Smooth muscle cell (in vitro differentiated cells): ENCODE results near the gene HTD2. TPM values are rescaled to one million over a fixed set of nuclear protein-coding genes. Genes with fewer than 3 reads are reported as not detected.

Experiments
- DNase-seq: peaks from one replicate; lab custom pipeline; 2025; ENCODE audit not compliant: unreplicated experiment; lab: John Stamatoyannopoulos, UW
- H2AFZ ChIP-seq: fragments of 200-600 bp; sonication (generic); 2 replicates; pipeline ENCODE4 v1.6.0; 2016; ENCODE audit warnings: antibody characterized with exemption, low read depth, mild to moderate bottlenecking
- H3F3A ChIP-seq: fragments of 200-600 bp; sonication (generic); 2 replicates; pipeline ENCODE4 v1.6.0; 2017; ENCODE audit warnings: antibody characterized with exemption, low read depth
- H3K27ac ChIP-seq: fragments of 200-600 bp; sonication (generic); 2 replicates; pipeline ENCODE4 v1.5.1; 2016; ENCODE audit warnings: low read depth, mild to moderate bottlenecking
- H3K27me3 ChIP-seq: fragments of 200-600 bp; sonication (generic); 2 replicates; pipeline ENCODE4 v1.6.1; 2016; ENCODE audit warnings: low read depth, mild to moderate bottlenecking
- H3K36me3 ChIP-seq: fragments of 200-600 bp; sonication (generic); 2 replicates; pipeline ENCODE4 v1.5.1; 2016; ENCODE audit warnings: low read depth
- H3K4me1 ChIP-seq: fragments of 200-600 bp; sonication (generic); 2 replicates; pipeline ENCODE4 v1.5.1; 2016; ENCODE audit warnings: low read depth
- H3K4me2 ChIP-seq: fragments of 200-600 bp; sonication (generic); 2 replicates; pipeline ENCODE4 v1.6.0; 2016; ENCODE audit warnings: mild to moderate bottlenecking
- H3K4me3 ChIP-seq: fragments of 200-600 bp; sonication (generic); 2 replicates; pipeline ENCODE4 v1.5.1; 2016; ENCODE audit warnings: mild to moderate bottlenecking
- H3K79me2 ChIP-seq: fragments of 200-600 bp; sonication (generic); 2 replicates; pipeline ENCODE4 v1.6.0; 2016; ENCODE audit warnings: low read depth, mild to moderate bottlenecking
- H3K9ac ChIP-seq: fragments of 200-600 bp; sonication (generic); 2 replicates; pipeline ENCODE4 v1.6.0; 2016; ENCODE audit warnings: low read depth
- H3K9me3 ChIP-seq: fragments of 200-600 bp; sonication (generic); replicated peaks from 2 replicates; pipeline ENCODE4 v1.5.1; 2016; ENCODE audit warnings: low read depth
- H4K20me1 ChIP-seq: fragments of 200-600 bp; sonication (generic); 2 replicates; pipeline ENCODE4 v1.6.0; 2016; ENCODE audit warnings: low read depth
- CTCF ChIP-seq: fragments of 200-600 bp; sonication (generic); IDR thresholded peaks from 2 replicates; pipeline ENCODE4 v1.5.1; 2017; ENCODE audit warnings: borderline replicate concordance, mild to moderate bottlenecking, antibody characterized with exemption; ENCODE audit not compliant: insufficient read depth, poor library complexity, severe bottlenecking
- WGBS: methylation state at CpG from one replicate; pipeline ENCODE4 v1.1.7; 2016; ENCODE audit warnings: low lambda C conversion rate; 5-methylcytosine and 5-hydroxymethylcytosine counted together
- polyA plus RNA-seq: library from polyadenylated mRNA; unstranded; fragments of >200 nt; fragmentation: Nextera tagmentation; extraction: Ambion mirVana; gene quantifications from 2 replicates; pipeline ENCODE4 v1.2.1, GENCODE V29; 2016
- total RNA-seq: library from RNA; depleted of rRNA; stranded (reverse); fragments of >200 nt; gene quantifications from 2 replicates; pipeline ENCODE4 v1.2.3, GENCODE V29; 2014

HTD2 gene
- total and polyA plus RNA-seq, 2 experiments from 2014 or later = 19.6 to 19.7 TPM

GRCh38 chr3:58358092-58358491 is 51.8 kb downstream of the HTD2 start:
- no peak overlapping the region for H3K9ac ChIP-seq
- no peak overlapping the region for H3K4me3 ChIP-seq
- H4K20me1 ChIP-seq = peaks cover 34% of the 10 kb centered on the region
- H3K27ac ChIP-seq = no peak overlapping the region
- 95% methylated on average over 3 of the region's 3 CpGs for whole genome bisulfite sequencing
- peaks cover 68% of the 10 kb centered on the region for H3K79me2 ChIP-seq
- no peaks in the 10 kb centered on the region for H3K36me3 ChIP-seq
- no peak for TF ChIP-seq CTCF
- no peaks in the 10 kb centered on the region for H3K9me3 ChIP-seq
- no peaks in the 10 kb centered on the region for H3K4me1 ChIP-seq
- no peak for DNase-seq
- H3K4me2 ChIP-seq = no peak overlapping the region
- H2AFZ ChIP-seq = no peak overlapping the region
- no peaks in the 10 kb centered on the region for H3K27me3 ChIP-seq
- no peaks in the 10 kb centered on the region for H3F3A ChIP-seq

- Histone ChIP-seq H2AFZ (no peak overlapping the region), H3K27ac (no peak overlapping the region), H3K4me3 (no peak overlapping the region), H3K9me3 (no peaks in the 10 kb centered on the region), H3F3A (no peaks in the 10 kb centered on the region), H3K4me2 (no peak overlapping the region), H3K4me1 (no peaks in the 10 kb centered on the region), H3K9ac (no peak overlapping the region), H3K36me3 (no peaks in the 10 kb centered on the region), H3K79me2 (peaks cover 68% of the 10 kb centered on the region), H4K20me1 (peaks cover 30% of the 10 kb centered on the region), H3K27me3 (no peaks in the 10 kb centered on the region)
- TF ChIP-seq CTCF = no peak
- 98% methylated on average over 4 of the region's 4 CpGs for whole genome bisulfite sequencing
- DNase-seq = no peak
Measured at GRCh38 chr3:58358808-58359207, 52.5 kb downstream of the HTD2 start.

GRCh38 chr3:58359621-58360020 is 53.3 kb downstream of the HTD2 start:
- H3K9me3 ChIP-seq = no peaks in the 10 kb centered on the region
- H3K4me2 ChIP-seq = no peak overlapping the region
- H3K36me3 ChIP-seq = no peaks in the 10 kb centered on the region
- no peak overlapping the region for H3K9ac ChIP-seq
- H3K4me3 ChIP-seq = no peak overlapping the region
- TF ChIP-seq CTCF = no peak
- H3K4me1 ChIP-seq = no peaks in the 10 kb centered on the region
- H3K79me2 ChIP-seq = peaks cover 69% of the 10 kb centered on the region
- no peaks in the 10 kb centered on the region for H3F3A ChIP-seq
- 90% methylated on average over 4 of the region's 4 CpGs for WGBS
- DNase-seq = no peak
- no peak overlapping the region for H2AFZ ChIP-seq
- no peaks in the 10 kb centered on the region for H3K27me3 ChIP-seq
- peaks cover 27% of the 10 kb centered on the region for H4K20me1 ChIP-seq
- H3K27ac ChIP-seq = no peak overlapping the region

GRCh38 chr3:58361866-58362265 is 55.5 kb downstream of the HTD2 start:
- H2AFZ ChIP-seq = no peak overlapping the region
- no peaks in the 10 kb centered on the region for H3K27me3 ChIP-seq
- peaks cover 4% of the 10 kb centered on the region for H3K4me1 ChIP-seq
- DNase-seq = no peak
- H3K79me2 ChIP-seq = peaks cover 68% of the 10 kb centered on the region
- H3K36me3 ChIP-seq = no peaks in the 10 kb centered on the region
- peaks cover 24% of the 10 kb centered on the region for H4K20me1 ChIP-seq
- H3K4me2 ChIP-seq = no peak overlapping the region
- no peaks in the 10 kb centered on the region for H3F3A ChIP-seq
- no peak overlapping the region for H3K4me3 ChIP-seq
- H3K9ac ChIP-seq = no peak overlapping the region
- no peak overlapping the region for H3K27ac ChIP-seq
- no peak for TF ChIP-seq CTCF
- H3K9me3 ChIP-seq = no peaks in the 10 kb centered on the region
